Thyroid gland (tissue), 4 donors: ENCODE data around the gene OR52A1.
"Not testable (repeated sequence)": the region's sequence is repeated elsewhere in the genome, so short reads cannot be mapped to it uniquely, and the experiment has no call there.

ENCODE experiments used
- POLR2A ChIP-seq, 2 donors: fragments of 450-650 bp; IDR thresholded peaks; one replicate each; pipeline ENCODE4 v1.6.1; 2017; ENCODE audit warnings: antibody characterized with exemption in 2 of 2, mild to moderate bottlenecking in 2 of 2, moderate library complexity in 1 of 2
- TF ChIP-seq, protein P1 (sequence below), 6 experiments: fragments of 200-600 bp in 3 of 6; fragments of 450-650 bp in 3 of 6; sonication (generic) in 3 of 6; IDR thresholded peaks; one replicate each; pipeline ENCODE4 v1.5.1; 2016 to 2019; ENCODE audit warnings: antibody characterized with exemption in 6 of 6, mild to moderate bottlenecking in 2 of 6, inconsistent platforms in 1 of 6, moderate library complexity in 1 of 6

DNA sequence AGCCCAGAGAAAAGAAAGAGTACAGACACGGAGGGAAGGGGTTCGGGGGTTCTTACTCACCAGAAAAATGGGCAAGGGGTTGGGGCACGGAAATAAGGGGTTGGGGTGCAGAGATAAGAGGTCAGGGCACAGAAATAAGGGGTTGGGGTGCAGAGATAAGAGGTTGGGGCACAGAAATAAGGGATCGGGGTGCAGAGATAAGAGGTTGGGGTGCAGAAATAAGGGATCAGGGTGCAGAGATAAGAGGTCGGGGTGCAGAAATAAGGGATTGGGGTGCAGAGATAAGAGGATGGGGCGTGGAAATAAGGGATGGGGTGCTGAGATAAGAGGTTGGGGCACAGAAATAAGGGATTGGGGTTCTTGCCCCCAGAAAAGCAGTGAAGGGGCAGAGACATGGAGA lies 10.2 kb upstream of the OR52A1 start:
- TF ChIP-seq, protein P1, sequence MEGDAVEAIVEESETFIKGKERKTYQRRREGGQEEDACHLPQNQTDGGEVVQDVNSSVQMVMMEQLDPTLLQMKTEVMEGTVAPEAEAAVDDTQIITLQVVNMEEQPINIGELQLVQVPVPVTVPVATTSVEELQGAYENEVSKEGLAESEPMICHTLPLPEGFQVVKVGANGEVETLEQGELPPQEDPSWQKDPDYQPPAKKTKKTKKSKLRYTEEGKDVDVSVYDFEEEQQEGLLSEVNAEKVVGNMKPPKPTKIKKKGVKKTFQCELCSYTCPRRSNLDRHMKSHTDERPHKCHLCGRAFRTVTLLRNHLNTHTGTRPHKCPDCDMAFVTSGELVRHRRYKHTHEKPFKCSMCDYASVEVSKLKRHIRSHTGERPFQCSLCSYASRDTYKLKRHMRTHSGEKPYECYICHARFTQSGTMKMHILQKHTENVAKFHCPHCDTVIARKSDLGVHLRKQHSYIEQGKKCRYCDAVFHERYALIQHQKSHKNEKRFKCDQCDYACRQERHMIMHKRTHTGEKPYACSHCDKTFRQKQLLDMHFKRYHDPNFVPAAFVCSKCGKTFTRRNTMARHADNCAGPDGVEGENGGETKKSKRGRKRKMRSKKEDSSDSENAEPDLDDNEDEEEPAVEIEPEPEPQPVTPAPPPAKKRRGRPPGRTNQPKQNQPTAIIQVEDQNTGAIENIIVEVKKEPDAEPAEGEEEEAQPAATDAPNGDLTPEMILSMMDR (IDR thresholded peaks at IDR 0.05): not testable (repeated sequence)
- not testable (repeated sequence) for TF ChIP-seq POLR2A (IDR thresholded peaks at IDR 0.05)
